GM23248 (cell line): ENCODE data around the gene TUSC2.

Source experiments
- EZH2 ChIP-seq: fragments of 200-600 bp; sonication (generic); IDR thresholded peaks from 2 replicates; pipeline ENCODE4 v1.6.1; 2018; ENCODE audit warnings: antibody characterized with exemption, mild to moderate bottlenecking; ENCODE audit not compliant: insufficient read depth, poor library complexity, severe bottlenecking
- EZH2phosphoT487 ChIP-seq: fragments of 200-600 bp; sonication (generic); IDR thresholded peaks from 2 replicates; pipeline ENCODE4 v1.6.1; 2018; ENCODE audit warnings: antibody characterized with exemption, moderate library complexity, mild to moderate bottlenecking, low read depth; ENCODE audit not compliant: insufficient read depth

GRCh38 chr3:50322115-50322385, 6.0 kb downstream of the TUSC2 start:
- TF ChIP-seq EZH2, result no peak
- TF ChIP-seq EZH2phosphoT487, result no peak
